ENCODE results near the gene NEU3. TPM values are rescaled to one million over a fixed set of nuclear protein-coding genes. Genes with fewer than 3 reads are reported as not detected.

Gene NEU3
- total and polyA plus RNA-seq, 2 of the 13 experiments (the other 11 are each of a cell fraction or from before 2014, with no cell fraction given), result 6.3 to 15.3 TPM

GRCh38 chr11:74948898-74949752, 39.6 kb upstream of the NEU3 start, which contains the start of the genes SPCS2 and XRRA1 (continued):
- TF ChIP-seq, protein P1, sequence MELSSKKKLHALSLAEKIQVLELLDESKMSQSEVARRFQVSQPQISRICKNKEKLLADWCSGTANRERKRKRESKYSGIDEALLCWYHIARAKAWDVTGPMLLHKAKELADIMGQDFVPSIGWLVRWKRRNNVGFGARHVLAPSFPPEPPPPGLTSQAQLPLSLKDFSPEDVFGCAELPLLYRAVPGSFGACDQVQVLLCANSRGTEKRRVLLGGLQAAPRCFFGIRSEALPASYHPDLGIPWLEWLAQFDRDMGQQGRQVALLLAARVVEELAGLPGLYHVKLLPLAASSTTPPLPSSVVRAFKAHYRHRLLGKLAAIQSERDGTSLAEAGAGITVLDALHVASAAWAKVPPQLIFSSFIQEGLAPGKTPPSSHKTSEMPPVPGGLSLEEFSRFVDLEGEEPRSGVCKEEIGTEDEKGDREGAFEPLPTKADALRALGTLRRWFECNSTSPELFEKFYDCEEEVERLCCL (CRISPR knock-in tag; IDR thresholded peaks at IDR 0.05; ENCODE audit: borderline replicate concordance), result no peak
- TF ChIP-seq EED (CRISPR knock-in tag; IDR thresholded peaks at IDR 0.05) (peak; percentile 56; the same call in 1 of the 2 replicates), ZNF18 (CRISPR knock-in tag; IDR thresholded peaks at IDR 0.05; ENCODE audit: insufficient replicate concordance) (peak; percentile 88), SIN3B (IDR thresholded peaks at IDR 0.05; ENCODE audit: low read length) (no peak), KAT8 (CRISPR knock-in tag; IDR thresholded peaks at IDR 0.05) (peak; percentile 93), ZNF746 (CRISPR knock-in tag; IDR thresholded peaks at IDR 0.05) (peak; percentile 77), ZNF766 (CRISPR knock-in tag; IDR thresholded peaks at IDR 0.05; ENCODE audit: borderline replicate concordance) (peak; percentile 65; the same call in 1 of the 2 replicates), NFAT5 (CRISPR knock-in tag; IDR thresholded peaks at IDR 0.05) (peak; percentile 84; the same call in 1 of the 2 replicates), ZNF784 (CRISPR knock-in tag; IDR thresholded peaks at IDR 0.05; ENCODE audit: borderline replicate concordance) (0 out of 2 replicates have a peak, but pooled peaks have one; percentile 39), ZNF556 (CRISPR knock-in tag; IDR thresholded peaks at IDR 0.05; ENCODE audit: borderline replicate concordance) (peak; percentile 90), XBP1 (CRISPR knock-in tag; IDR thresholded peaks at IDR 0.05) (peak; percentile 98), MEIS2 (CRISPR knock-in tag; IDR thresholded peaks at IDR 0.05) (peak; percentile 75; the same call in 1 of the 2 replicates), ETV6 (CRISPR knock-in tag; conservative IDR thresholded peaks at IDR 0.05) (no peak; the same call in 1 of the 2 replicates)
- TF ChIP-seq, protein P2, sequence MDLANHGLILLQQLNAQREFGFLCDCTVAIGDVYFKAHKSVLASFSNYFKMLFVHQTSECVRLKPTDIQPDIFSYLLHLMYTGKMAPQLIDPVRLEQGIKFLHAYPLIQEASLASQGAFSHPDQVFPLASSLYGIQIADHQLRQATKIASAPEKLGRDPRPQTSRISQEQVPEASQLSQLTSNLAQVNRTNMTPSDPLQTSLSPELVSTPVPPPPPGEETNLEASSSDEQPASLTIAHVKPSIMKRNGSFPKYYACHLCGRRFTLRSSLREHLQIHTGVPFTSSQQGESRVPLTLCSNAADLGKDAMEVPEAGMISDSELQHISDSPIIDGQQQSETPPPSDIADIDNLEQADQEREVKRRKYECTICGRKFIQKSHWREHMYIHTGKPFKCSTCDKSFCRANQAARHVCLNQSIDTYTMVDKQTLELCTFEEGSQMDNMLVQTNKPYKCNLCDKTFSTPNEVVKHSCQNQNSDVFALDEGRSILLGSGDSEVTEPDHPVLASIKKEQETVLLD (CRISPR knock-in tag; IDR thresholded peaks at IDR 0.05; ENCODE audit: low read depth), result no peak
